Immature natural killer cell (primary cell): ENCODE results near the gene UBE2I. TPM values are rescaled to one million over a fixed set of nuclear protein-coding genes. Genes with fewer than 3 reads are reported as not detected.
A peak's percentile ranks its signal among the peaks of the same experiment; 100 is the strongest.

ENCODE experiments used
- DNase-seq, 3 donors: peaks; one replicate each; pipeline ENCODE4 v3.0.0; 2022; ENCODE audit warnings: mixed read lengths in 1 of 3
- H3K27ac Mint-ChIP-seq, 6 donors: one replicate each; pipeline ENCODE4 v1.8.0; 2020; ENCODE audit warnings: mixed read lengths in 6 of 6, mild to moderate bottlenecking in 5 of 6, inconsistent platforms in 4 of 6, moderate library complexity in 3 of 6
- H3K27me3 Mint-ChIP-seq, 3 donors: one replicate each; pipeline ENCODE4 v1.8.0; 2020 to 2021; ENCODE audit warnings: low read depth in 3 of 3, mild to moderate bottlenecking in 3 of 3, mixed read lengths in 3 of 3, moderate library complexity in 3 of 3, inconsistent platforms in 1 of 3
- H3K36me3 Mint-ChIP-seq, 3 donors: one replicate each; pipeline ENCODE4 v1.8.0; 2020; ENCODE audit warnings: mixed read lengths in 3 of 3, inconsistent platforms in 2 of 3, mild to moderate bottlenecking in 2 of 3
- H3K4me1 Mint-ChIP-seq, 2 donors: one replicate each; pipeline ENCODE4 v1.8.0; 2020; ENCODE audit warnings: inconsistent platforms in 2 of 2, mild to moderate bottlenecking in 2 of 2, mixed read lengths in 2 of 2, moderate library complexity in 1 of 2
- H3K4me3 Mint-ChIP-seq, 5 donors: one replicate each; pipeline ENCODE4 v1.8.0; 2020; ENCODE audit warnings: mild to moderate bottlenecking in 5 of 5, mixed read lengths in 5 of 5, inconsistent platforms in 3 of 5, moderate library complexity in 3 of 5
- H3K9me3 Mint-ChIP-seq, 6 donors: one replicate each; pipeline ENCODE4 v1.8.0; 2020; ENCODE audit warnings: mild to moderate bottlenecking in 6 of 6, mixed read lengths in 6 of 6, inconsistent platforms in 4 of 6, moderate library complexity in 3 of 6
- polyA plus RNA-seq, 3 donors: library from polyadenylated mRNA; unstranded; fragments of 300-500 nt; fragmentation: Illumina TruSeq; gene quantifications; one replicate each; pipeline ENCODE4 v1.2.3, GENCODE V29; 2021

The UBE2I gene
- polyA plus RNA-seq, 3 donors from 2014 or later, result 94.1 to 119 (median 101) TPM

DNA sequence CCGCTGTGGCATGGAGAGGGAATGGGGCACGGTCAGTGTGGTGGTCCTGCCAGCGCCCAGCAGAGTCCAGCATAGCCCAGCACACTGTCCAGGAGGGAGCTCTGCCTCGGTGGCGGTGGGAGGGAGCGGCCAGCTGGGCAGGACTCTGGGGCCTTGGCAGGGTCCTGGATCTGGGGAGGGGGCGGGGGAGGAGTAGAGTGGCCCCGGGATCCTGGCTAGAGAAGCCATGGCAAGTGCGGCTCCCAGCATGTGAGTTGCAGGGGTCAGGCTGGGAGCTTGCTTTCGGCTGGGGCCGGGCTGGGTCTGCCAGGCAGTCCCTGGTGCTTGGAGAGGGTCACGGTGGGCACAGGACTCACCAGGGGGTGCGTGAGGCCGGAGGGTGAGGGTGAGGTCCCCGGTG, 46.2 kb downstream of the UBE2I start:
- Mint-ChIP-seq H3K27me3 (peaks cover 25 to 30% (median 27%) of the 10 kb centered on the region in 3 donors), H3K27ac (no peak overlapping the region), H3K36me3 (peaks cover 0 to 3% (median 0%) of the 10 kb centered on the region in 3 donors), H3K4me3 (no peak overlapping the region), H3K4me1 (peaks cover 26 to 33% of the 10 kb centered on the region in 2 donors), H3K9me3 (no peaks in the 10 kb centered on the region)
- DNase-seq, result no peak

DNA sequence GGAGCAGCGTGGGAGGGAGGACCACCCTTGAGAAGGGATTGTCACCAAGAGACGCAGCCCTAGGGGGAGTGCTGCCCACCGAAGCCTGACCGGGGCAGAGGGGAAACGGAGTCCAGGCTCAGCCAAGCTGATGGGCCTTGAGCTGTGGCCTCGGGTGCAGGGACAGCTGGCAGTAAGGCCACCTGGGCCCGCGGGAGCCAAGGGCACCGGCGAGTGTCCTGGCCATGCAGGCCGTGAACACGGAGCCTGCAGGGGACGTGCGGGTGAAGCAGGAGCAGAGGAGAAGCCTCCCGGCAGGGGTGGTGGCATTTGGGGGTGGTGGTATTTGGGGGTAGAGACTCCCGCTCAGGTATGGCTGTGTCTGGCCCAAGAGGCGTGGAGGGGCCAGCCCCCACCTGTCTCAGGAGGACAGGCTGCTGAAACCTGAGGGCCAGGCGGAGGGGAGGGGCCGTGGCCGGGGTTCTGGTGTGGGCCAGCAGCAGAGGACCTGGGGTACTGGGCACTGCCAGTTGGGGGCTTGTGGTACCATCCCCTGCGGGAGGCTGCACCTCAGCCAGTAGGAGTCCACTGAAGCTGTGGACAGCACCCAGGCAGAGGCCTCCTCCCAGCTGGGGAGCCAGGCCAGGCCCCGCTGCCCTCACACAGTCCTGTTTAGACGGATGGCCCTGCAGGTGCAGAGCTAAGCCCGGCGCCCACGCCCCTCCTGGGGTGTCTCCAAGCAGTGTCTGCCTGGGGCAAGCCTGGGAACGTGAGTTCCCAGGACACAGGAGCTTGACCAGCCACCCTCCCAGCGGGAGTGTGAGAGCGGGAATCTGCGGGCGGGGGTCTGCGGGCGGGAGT, 46.8 kb downstream of the UBE2I start:
- Mint-ChIP-seq H3K27me3 (peaks cover 23 to 26% (median 23%) of the 10 kb centered on the region in 3 donors), H3K9me3 (no peaks in the 10 kb centered on the region), H3K36me3 (peaks cover 0 to 3% (median 0%) of the 10 kb centered on the region in 3 donors), H3K4me1 (peaks cover 24 to 27% of the 10 kb centered on the region in 2 donors), H3K4me3 (no peak overlapping the region), H3K27ac (no peak overlapping the region)
- no peak for DNase-seq

DNA sequence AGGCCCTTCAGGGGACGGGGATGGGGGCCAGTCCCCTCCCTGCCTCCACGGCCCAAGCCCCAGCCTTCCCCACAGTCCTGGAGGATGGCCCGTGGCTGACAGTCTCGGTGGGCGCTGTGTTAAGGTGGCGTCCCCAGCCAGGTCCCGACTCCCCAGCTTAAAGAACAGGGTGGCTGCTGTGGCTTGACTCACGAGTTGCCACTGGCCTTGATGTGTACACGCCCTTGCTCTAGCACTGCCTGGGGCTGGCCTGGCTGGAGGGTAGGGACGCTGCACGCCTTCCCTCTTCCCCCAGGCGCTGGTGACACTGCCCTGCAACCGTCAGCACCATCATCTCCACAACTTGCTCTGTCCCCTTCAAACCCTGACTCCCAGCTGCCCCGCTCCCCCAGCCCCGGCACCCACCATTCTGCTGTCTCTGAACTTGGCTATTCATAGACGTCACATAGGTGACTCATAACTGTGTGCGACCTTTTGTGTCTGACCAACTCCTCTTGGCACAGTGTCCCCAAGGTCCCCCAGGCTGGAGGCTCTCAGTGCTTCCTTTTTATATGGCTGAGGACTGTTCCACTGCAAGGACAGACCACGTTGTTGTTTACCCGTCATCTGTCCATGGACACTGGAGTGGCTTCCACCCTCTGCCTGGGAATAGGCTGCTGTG, 48.6 kb downstream of the UBE2I start:
- peaks cover 15 to 18% of the 10 kb centered on the region in 2 donors for H3K4me1 Mint-ChIP-seq
- H3K27me3 Mint-ChIP-seq, result peaks cover 10 to 16% (median 11%) of the 10 kb centered on the region in 3 donors
- H3K9me3 Mint-ChIP-seq, result no peaks in the 10 kb centered on the region
- H3K36me3 Mint-ChIP-seq, result peaks cover 0 to 3% (median 0%) of the 10 kb centered on the region in 3 donors
- H3K4me3 Mint-ChIP-seq, result no peak overlapping the region
- H3K27ac Mint-ChIP-seq, result peak overlapping the region in 2 of 6 donors; percentile 29 to 69
- no peak for DNase-seq

DNA sequence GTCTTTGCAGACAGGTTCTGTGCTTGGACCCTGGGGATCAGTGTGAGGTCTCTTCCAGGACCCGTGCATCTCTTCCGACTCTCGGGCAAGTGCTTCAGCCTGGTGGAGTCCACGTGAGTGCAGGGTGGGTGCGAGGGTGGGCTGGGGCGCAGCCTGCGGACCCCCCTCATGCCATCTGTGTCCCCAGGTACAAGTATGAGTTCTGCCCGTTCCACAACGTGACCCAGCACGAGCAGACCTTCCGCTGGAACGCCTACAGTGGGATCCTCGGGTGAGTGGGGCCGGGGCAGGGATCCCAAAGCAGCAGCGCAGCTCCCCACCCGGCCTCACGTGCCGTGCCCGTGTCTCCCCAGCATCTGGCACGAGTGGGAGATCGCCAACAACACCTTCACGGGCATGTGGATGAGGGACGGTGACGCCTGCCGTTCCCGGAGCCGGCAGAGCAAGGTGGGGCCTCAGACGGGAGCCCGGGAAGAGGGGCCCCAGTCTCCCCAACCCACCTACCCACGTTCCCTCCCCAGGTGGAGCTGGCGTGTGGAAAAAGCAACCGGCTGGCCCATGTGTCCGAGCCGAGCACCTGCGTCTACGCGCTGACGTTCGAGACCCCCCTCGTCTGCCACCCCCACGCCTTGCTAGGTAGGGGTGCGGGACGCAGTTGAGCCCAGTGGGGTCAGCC, 52.4 kb downstream of the UBE2I start:
- Mint-ChIP-seq H3K9me3 (no peaks in the 10 kb centered on the region), H3K4me3 (no peak overlapping the region), H3K27me3 (peaks cover 2 to 9% (median 3%) of the 10 kb centered on the region in 3 donors), H3K4me1 (no peaks in the 10 kb centered on the region), H3K36me3 (peaks cover 0 to 12% (median 5%) of the 10 kb centered on the region in 3 donors), H3K27ac (no peak overlapping the region)
- no peak for DNase-seq

DNA sequence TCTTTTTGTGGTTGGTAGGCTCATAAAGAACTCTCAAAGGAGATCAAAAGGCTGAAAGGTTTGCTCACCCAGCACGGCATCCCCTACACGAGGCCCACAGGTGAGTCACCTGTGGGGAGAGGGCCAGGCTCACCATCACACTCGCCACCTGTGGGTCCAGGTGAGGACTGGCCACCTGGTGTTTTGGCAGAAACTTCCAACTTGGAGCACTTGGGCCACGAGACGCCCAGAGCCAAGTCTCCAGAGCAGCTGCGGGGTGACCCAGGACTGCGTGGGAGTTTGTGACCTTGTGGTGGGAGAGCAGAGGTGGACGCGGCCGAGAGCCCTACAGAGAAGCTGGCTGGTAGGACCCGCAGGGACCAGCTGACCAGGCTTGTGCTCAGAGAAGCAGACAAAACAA, 53.4 kb downstream of the UBE2I start:
- Mint-ChIP-seq H3K4me1 (no peaks in the 10 kb centered on the region), H3K4me3 (no peak overlapping the region), H3K36me3 (peaks cover 0 to 12% (median 5%) of the 10 kb centered on the region in 3 donors), H3K27me3 (peaks cover 2 to 9% (median 3%) of the 10 kb centered on the region in 3 donors), H3K9me3 (no peaks in the 10 kb centered on the region), H3K27ac (no peak overlapping the region)
- DNase-seq, result no peak

DNA sequence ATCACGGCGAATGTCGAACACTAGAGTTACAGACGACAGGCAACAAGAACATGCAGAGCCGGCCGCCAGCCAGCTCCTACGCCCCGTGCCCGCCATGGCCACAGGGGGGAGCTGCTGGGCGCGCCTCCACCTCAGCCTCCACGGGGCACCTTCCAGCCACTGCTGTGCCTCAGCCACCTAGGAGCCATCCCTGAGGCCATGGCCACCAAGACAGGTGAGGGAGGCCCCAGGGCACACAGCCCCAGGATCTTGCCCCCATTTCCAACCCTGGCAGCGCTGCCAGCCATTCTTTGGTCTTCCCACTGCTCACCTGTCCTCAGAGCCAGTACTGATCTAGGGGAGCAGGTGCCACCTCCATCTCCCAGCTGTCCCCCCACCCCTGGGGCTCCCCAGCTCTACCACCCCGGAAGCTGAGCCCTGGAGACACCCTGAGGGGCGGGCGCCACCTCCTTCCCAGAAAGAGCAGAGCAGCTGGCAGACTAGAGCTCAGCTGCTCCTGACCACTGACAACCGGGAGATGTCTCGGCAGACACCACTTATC, 54.1 kb downstream of the UBE2I start:
- peak; percentile 42 to 58 (median 49) for DNase-seq
- H3K4me3 Mint-ChIP-seq, result no peak overlapping the region
- no peaks in the 10 kb centered on the region for H3K9me3 Mint-ChIP-seq
- H3K27ac Mint-ChIP-seq, result peak overlapping the region in 1 of 6 donors; percentile 66
- H3K36me3 Mint-ChIP-seq, result peaks cover 0 to 12% (median 5%) of the 10 kb centered on the region in 3 donors
- no peaks in the 10 kb centered on the region for H3K4me1 Mint-ChIP-seq
- H3K27me3 Mint-ChIP-seq, result peaks cover 2 to 4% (median 3%) of the 10 kb centered on the region in 3 donors

DNA sequence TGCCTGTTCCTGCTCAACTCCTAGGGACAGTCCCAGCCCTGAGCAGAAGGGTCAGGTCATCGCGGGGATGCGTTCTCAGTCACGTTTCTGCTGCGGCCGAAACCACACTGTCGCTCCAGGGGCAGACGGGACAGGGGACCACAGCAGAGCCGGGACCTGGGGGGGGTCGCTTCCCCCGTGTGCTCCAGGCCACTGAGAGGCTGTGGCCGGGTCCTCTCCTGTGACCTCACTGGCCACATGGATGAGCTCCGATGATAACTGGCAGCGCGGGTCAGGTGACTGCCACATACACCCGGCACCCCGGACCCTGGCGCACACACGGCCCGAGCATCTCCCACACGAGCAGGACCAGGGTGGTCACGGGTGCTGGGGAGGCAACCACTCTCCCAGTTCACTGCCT, 55.1 kb downstream of the UBE2I start:
- no peaks in the 10 kb centered on the region for H3K4me1 Mint-ChIP-seq
- no peak for DNase-seq
- peaks cover 0 to 10% (median 5%) of the 10 kb centered on the region in 3 donors for H3K36me3 Mint-ChIP-seq
- no peak overlapping the region for H3K4me3 Mint-ChIP-seq
- H3K27ac Mint-ChIP-seq, result no peak overlapping the region
- H3K9me3 Mint-ChIP-seq, result no peaks in the 10 kb centered on the region
- H3K27me3 Mint-ChIP-seq, result peaks cover 0 to 4% (median 2%) of the 10 kb centered on the region in 3 donors

DNA sequence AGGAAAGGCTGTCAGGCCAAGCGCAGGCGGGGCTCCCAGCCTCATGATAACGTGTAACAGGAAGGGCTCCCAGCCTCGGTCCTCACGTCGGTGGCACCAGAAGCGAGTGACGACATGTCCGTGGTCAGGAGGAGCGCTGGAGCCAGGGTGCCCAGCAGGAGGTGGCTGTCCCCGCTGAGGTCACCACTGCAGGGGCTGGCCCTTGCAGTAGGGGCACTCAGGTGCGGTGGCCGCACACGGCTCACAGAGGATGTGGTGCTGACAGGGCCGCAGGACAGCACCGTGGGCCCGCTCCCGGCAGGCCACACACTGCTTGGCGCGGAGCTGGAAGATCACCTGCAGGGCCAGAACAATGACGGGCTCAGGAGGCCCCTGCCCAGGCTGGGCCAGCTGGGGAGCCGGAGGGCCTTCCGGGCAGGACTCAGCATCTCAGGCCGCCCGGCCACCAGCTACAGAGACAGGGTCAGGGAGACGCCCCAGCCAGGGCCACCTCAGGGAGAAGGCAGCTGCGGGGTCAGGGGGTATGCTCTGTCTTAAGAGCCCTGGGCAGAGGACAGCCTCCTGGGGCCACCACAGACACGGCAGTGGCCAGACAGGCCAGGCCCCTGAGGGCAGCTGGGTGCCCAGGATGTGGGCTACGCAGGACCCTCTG, 56.8 kb downstream of the UBE2I start:
- Mint-ChIP-seq H3K9me3 (no peaks in the 10 kb centered on the region), H3K27me3 (peaks cover 0 to 4% (median 0%) of the 10 kb centered on the region in 3 donors), H3K4me3 (no peak overlapping the region), H3K27ac (peak overlapping the region in 2 of 6 donors; percentile 10 to 72), H3K4me1 (no peaks in the 10 kb centered on the region), H3K36me3 (peaks cover 0 to 8% (median 5%) of the 10 kb centered on the region in 3 donors)
- no peak for DNase-seq

DNA sequence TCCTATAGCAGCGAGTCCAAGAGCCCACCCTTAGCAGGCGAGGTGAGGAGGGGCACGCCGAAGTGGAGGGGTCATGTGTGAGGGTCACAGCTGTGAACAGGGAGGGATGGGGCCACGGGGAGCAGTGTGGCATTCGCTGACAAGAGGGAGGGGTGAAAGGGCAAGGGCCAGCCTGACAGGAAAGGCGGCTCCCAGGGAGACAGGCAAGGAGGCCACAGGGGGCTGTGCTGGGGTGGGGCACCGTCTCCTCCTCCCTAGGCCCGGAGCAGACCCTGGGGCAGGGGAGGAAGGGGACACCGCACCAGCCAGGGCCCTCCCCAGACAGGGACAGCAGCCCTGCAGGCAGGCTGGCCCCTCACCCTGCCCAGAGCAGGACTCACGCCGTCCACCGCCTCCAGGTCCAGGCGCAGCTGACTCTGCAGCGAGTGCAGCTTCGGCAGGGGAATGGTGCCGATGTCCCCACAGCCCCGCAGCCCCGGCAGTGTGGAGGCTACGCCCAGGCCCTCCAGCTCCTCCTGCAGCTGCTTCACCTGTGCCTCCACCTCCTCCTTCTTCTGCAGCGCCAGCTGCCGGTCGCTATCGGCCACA, 57.4 kb downstream of the UBE2I start:
- no peak for DNase-seq
- peaks cover 0 to 4% (median 2%) of the 10 kb centered on the region in 3 donors for H3K27me3 Mint-ChIP-seq
- H3K27ac Mint-ChIP-seq, result no peak overlapping the region
- no peak overlapping the region for H3K4me3 Mint-ChIP-seq
- no peaks in the 10 kb centered on the region for H3K9me3 Mint-ChIP-seq
- H3K36me3 Mint-ChIP-seq, result peaks cover 0 to 8% (median 5%) of the 10 kb centered on the region in 3 donors
- H3K4me1 Mint-ChIP-seq, result no peaks in the 10 kb centered on the region

DNA sequence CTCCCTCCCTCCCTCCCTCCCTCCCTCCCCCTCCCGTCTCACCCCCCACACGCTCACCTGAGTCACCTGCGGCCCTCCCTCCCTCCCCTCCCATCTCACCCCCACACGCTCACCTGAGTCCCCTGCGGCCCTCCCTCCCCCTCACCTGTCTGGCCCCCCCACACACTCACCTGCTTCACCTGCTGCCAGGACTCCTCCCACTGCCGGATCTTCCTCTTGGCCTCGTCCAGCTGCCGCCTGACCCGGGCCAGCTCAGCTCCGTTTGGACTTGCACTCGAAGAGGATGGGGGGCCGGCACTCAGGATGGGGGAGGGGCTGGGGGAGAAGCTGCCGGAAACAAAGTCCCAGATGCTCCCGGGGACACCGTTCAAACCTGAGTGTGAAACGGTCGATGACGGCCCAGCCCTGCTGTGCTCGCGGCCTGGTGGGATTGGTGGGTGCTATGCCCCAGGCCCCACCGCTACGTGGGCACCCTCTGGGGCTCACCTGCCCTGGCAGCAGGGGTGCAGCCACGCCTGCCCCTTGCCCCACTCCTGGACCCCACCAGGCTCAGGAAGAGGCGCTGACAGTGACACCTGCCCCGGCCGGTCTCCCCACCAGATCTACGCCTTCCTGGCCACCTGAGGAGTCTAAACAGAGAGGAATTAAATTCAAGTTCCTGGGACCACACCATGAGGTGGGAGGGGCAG, 58.2 kb downstream of the UBE2I start:
- Mint-ChIP-seq H3K4me3 (no peak overlapping the region), H3K36me3 (peaks cover 0 to 8% (median 5%) of the 10 kb centered on the region in 3 donors), H3K4me1 (no peaks in the 10 kb centered on the region), H3K9me3 (no peaks in the 10 kb centered on the region), H3K27me3 (peaks cover 0 to 4% (median 2%) of the 10 kb centered on the region in 3 donors), H3K27ac (no peak overlapping the region)
- no peak for DNase-seq

DNA sequence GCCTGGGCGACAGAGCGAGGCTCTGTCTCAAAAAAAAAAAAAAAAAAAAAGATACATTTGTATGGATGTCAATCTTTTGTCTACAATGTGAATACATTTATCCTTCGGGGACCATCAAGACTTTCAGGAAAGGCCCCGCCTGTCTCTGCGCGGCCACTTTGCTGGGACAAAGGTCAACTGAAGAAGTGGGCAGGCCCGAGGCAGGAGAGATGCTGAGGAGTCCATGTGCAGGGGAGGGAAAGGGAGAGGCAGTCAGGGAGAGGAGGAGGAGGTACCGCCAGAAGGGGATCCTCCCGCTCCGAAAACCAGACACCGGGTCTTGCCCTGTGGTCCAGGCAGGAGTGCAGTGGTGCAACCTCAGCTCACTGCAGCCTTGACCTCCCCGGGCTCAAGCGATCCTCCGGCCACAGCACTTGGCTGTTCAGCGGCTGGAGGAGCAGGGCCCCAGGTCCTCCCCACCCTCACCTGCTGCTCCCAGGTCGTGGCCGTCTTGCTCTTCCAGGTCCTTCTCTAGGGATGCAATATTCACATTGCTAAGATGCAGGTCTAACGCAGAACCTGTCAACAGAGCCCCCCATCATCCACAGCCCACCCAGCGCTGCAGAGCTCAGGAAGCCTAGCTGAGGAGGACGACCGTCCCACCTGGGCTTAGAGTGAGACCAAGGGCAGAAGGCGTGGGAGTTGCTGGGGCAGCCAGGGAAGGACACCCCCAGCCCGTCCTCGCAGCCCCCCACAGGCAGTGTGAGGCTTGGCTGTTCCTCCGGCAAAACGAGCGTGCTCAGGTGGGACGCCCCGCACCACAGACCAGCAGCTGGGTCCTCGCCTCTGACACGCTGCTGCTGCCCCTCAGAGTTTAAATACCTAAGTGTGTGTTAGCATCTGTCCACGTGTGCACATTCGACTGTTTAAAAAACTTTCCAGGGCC, 61.9 kb downstream of the UBE2I start:
- H3K4me3 Mint-ChIP-seq, result no peak overlapping the region
- H3K27ac Mint-ChIP-seq, result no peak overlapping the region
- peaks cover 0 to under 1% of the 10 kb centered on the region in 2 donors for H3K4me1 Mint-ChIP-seq

More for the DNA sequence above, 61.9 kb downstream of the UBE2I start:
- H3K27me3 Mint-ChIP-seq, result peaks cover under 1 to 2% (median 2%) of the 10 kb centered on the region in 3 donors
- no peaks in the 10 kb centered on the region for H3K36me3 Mint-ChIP-seq
- DNase-seq, result no peak
- no peaks in the 10 kb centered on the region for H3K9me3 Mint-ChIP-seq
